Germinal center (tissue), 1 donor: ENCODE measurements around the gene CCDC188.

ENCODE experiments used
- DNase-seq: peaks from one replicate; pipeline ENCODE4 v3.0.0; 2012; ENCODE audit warnings: mixed read lengths, low spot score

The CCDC188 gene

GRCh38 chr22:20184501-20185165 is 33.8 kb upstream of the CCDC188 start:
- no peak for DNase-seq

DNA sequence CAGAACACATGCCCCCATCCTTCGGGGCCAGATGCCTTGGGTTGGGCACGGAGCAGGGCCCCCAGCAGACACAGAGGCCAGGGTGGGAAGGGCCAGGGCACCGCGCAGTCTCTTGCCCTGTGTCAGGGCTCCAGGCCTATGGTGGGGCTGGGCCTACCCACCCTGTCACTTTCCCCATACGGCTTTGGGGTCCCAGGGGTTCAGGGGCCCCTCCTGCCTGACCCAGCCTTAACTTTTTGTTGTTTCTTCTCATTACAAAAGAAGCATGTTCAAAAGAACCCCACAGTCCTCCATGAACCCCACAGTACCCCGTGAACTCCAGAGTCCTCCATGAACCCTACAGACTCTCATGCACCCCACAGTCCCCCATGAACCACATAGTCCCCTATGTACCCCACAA is 33.0 kb upstream of the CCDC188 start:
- no peak for DNase-seq

DNA sequence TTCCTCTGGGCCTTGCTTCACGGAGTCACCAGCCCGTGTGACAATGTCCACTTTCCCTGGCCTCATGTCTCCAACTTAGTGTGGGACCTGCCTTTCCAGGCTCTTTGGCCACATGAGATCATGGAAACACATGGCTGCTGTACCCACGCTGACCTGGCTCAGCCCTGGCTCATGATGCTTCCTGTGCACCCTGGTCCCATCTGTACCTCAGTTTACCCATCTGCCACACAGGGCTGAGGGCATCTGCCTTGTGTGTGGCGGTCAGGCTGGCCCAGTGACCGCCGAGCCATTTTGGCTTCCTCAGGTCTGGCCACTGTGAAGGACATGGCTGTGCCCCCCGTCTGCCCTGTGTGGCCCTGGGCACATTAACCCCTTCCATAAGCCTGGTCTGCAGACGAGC is 32.2 kb upstream of the CCDC188 start:
- no peak for DNase-seq

DNA sequence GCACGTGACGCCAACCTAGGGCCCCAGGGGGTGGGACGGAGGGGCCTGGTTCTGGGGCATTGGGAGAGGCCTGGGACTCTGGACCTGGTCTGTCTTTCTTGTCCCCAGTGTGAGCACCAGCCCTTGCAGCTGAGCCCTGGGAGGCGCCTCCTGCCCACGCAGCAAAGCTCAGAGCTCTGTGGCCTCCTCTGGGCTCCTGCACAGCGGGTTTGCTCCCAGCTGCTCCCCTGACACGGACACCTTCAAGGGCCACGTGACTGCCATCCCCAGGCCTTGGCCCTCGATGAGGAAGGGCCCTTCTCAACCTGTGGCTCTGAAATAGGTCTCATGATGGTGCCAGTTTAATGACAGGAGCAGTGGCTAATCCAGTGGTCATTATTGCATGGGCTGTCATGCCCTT is 31.5 kb upstream of the CCDC188 start:
- DNase-seq, result no peak

- DNase-seq, result no peak
Observed at GRCh38 chr22:20181884-20182236, 31.0 kb upstream of the CCDC188 start.

DNA sequence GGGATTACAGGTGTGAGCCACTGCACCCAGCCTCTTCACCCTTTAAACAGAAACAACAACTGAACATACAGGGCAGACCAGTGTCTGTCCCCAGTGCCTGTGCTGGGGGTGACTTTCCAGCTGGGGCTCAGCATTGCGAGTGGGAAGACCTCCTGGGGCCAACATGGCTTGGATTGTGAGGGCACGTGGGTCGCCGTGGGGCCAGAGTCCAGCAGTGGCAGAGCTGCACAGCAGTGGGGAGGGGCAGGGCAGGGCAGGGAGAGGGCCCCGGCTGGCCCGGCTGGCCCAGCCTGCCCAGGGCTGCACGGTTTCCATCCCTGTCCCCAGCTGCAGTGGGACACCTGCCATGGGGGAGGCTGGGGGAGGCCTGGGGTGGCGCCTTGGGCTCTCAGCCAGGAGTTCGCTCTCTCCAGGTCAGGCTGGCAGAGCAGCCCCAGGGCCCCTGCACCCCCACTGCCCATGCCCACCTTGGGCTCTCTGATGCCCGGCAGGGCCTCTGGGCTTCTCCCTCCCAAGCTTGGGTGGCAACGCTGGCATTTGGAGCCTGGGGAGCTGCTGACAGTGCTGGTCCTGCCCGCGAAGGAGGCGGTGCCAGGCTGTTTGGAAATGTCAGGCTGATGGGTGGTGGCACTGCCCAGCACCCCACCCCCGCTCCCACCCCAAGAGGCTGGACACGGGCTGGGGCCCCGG is 30.5 kb upstream of the CCDC188 start:
- DNase-seq, result no peak

GRCh38 chr22:20180640-20181039 is 29.8 kb upstream of the CCDC188 start:
- no peak for DNase-seq

DNA sequence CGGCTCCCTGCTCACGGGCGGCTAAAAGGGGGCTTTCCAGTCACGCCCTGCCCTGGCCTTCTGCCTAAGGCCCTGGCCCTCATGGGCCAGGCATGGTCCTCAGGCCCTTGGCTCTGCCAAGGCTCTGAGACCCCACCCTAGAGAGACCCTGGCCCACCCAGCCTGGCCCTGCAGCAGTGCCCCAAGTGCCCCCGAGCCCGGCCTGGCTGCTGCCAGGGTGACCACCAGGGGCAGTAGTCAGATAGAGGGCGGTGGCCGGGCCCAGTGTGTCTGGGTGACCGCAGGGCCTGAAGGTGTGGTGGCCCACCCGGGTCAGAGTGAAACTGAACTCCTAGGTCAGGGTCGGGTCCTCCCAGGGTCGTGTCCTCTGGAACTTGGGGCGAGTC is 29.4 kb upstream of the CCDC188 start:
- DNase-seq, result no peak

GRCh38 chr22:20179455-20180244 is 28.8 kb upstream of the CCDC188 start:
- DNase-seq, result no peak

- no peak for DNase-seq
Observed at GRCh38 chr22:20178915-20179227, 28.0 kb upstream of the CCDC188 start.

DNA sequence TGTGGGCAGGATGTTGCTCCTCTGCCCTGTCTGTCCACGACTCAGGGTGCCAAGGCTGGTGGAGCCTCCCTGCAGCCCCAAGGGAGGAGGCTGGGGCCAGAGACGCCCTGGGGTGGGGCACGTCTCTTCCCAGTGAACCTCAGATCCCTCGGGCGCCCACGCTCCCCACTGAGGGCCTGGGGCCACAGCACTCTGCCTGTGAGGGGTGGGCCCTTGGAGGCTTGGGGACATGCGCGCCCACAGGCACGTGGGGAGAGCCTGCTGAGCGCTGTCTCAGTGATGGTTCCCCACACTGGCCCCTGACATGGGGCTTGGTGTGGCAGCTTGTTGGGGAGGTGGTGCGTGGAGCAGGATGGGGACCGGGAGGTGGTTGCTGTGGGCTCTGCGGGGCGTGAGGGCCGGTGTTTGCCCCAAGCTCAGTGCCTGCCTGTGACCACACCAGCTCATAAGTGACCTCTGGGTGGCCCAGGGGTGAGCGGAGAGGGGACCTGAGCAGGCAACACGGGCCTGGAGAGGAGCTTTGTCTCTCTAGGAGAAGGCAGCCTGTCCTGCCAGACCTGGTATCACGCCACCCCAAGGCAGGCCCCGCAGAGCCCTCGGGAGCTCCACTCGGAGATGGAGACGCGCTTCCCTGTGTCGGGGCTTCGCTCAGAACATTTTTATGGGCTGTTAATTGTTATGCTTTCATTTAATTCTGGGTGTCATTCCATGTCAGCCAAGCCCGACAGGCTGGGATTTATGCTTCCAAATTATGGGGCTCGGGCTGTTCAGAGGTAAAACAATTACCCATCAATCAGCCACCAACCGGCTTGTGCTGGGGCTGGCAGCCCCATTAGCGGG is 27.4 kb upstream of the CCDC188 start:
- DNase-seq, result no peak

DNA sequence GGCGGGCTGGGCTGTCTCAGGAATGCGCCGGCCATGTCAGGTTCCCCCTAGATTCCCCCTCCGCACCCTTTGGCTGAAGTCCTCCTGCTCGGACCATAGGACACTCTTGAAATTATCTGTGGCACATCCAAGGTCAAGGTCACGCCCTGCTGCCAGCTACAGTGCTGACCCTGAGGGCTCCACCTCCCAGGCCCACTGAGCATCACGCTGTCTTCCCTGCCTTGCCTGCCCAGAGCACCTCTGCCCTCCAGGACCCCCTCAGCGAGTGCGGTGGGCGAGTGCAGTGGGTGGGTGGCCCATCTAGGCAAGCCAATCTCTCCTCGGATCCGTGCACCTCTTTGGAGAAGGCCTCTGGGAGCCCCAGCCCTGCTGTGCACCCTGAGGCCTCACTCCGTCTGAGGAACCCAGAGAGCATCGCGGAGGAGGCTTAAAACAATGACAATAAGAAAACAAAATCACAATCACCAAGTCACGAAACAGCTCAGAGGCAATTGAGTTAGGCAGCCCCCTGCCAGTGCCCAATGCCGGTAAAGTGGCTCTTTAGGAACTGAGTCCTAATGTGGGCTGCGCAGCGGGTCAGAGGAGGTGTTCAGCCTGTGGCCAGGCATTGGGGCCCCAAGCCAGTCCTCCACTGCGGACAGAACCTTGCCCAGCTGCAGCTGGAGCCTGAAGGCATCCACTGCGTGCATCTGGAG is 26.5 kb upstream of the CCDC188 start:
- DNase-seq, result no peak

DNA sequence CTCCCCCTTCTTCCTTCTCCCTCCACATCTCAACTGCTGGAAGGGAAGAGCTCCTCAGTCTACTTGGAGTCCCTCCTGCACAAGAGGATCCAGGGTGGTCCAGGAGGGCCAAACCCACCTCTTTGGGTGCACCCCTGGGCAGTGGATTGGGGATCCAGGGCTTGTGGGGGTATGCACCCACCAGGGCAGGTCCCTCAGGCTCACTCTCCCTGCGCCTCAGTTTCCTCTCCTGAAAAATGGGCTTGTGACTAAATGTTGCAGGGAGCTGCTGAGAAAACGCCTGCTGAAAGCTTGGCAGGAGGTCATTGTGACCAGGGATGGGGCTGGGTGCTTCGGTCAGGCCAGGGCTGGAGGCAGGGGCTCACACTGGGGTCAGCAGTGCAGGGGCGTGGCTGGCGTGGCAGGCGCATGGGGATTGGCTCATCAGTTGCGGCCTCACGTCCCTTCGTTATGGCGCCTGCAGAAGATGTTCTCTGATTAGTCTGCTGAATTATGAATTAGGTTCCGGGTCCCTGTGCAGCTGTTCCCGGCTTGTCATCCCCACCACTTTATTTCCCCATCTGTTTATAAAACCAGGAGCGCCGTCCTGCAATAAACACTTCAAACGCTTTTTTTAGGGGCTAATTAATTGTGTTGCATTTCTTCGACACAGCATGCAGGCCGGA is 25.7 kb upstream of the CCDC188 start:
- no peak for DNase-seq

DNA sequence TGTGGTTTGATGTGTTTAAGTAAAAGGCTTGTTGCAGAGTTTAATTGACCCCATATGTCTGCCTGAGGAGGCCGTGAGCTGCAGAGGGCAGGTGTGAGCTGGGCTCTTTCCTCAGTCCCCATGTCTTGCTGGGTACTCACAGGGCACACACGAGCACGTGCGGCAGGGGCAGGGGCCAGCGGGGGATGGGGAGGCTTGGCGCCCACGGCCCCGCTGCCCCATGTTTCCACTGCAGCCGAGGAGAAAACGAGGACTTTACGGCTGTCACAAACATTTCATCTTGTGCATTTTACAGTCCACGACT is 24.7 kb upstream of the CCDC188 start:
- no peak for DNase-seq

- DNase-seq, result no peak
Observed at GRCh38 chr22:20174785-20175596, 24.1 kb upstream of the CCDC188 start.

DNA sequence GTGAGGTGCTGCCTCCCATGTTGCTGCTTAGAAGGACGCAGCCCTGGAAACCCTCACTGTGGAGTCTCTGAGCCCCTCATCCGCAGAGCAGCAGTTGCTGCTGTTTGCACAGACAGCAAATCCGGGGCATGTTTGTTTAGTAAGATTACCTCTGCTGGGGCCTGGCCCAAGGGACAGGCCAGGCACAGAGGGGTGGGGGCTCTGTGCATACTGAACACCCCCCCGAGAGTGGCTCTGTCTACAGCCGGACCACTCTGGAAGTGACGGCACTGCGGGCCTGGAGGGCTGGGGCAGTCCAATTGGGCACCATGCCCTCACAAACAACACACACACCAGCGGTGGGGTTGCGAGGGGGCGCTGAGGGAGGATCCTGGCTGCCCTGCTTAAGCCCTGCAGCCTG is 22.9 kb upstream of the CCDC188 start:
- DNase-seq, result no peak

DNA sequence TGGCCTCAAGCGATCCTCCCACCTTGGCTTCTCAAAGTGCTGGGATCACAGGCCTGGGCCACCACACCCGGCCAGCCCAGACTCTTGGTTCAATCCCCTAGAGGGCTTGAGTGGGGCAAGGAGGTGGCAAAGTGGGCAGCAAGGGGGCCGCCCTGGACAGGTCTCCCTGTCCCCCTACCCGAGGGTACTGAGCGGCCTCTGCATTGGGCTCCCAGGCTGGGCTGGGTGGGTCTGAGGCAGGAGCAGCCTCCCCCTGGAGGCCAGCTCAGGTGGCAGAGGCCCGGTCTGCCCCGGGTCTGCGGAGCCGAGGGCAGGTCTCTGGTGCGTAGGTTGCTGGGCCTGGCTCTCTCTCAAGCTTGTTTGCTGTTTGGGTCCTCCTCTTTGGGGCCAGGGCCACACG is 22.4 kb upstream of the CCDC188 start:
- no peak for DNase-seq

DNA sequence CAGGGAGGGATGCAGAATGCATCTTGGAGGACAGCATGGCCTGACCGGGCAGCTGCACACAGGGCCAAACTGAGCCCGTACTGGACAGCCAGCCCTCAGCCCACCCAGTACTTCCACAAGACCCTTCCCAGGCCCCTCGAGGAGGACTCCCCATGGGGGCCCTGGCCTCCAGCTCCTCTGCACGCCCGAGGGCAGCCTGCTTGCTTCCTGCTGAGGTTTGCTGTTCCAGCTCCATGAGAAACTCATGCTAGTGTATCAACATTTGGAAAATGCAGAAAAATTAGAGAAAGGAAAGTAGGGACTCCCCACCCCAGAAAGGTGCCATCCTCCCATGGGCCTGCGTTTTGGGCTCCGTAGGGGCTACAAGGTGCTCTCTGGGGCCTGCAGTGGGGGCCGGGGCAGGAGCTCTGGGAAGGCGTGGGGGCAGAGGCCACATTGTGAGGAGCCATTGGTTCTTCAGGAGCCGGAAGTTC is 21.3 kb upstream of the CCDC188 start:
- DNase-seq, result no peak

- no peak for DNase-seq
Observed at GRCh38 chr22:20171288-20172140, 20.7 kb upstream of the CCDC188 start.

GRCh38 chr22:20170170-20170569 is 19.3 kb upstream of the CCDC188 start:
- no peak for DNase-seq
